ENCODE measurements around the gene LAGE3.

LAGE3 gene

GRCh38 chrX:154434394-154435168 lies 44.5 kb downstream of the LAGE3 start:
- no peak for DNase-seq (ENCODE audit: low spot score)

GRCh38 chrX:154433605-154434004 lies 45.5 kb downstream of the LAGE3 start:
- no peak for DNase-seq (ENCODE audit: low spot score)

- no peak for DNase-seq (ENCODE audit: low spot score)
Observed at GRCh38 chrX:154432210-154432609, 46.9 kb downstream of the LAGE3 start.

GRCh38 chrX:154431341-154431740 lies 47.7 kb downstream of the LAGE3 start:
- DNase-seq (ENCODE audit: low spot score) = no peak

DNA sequence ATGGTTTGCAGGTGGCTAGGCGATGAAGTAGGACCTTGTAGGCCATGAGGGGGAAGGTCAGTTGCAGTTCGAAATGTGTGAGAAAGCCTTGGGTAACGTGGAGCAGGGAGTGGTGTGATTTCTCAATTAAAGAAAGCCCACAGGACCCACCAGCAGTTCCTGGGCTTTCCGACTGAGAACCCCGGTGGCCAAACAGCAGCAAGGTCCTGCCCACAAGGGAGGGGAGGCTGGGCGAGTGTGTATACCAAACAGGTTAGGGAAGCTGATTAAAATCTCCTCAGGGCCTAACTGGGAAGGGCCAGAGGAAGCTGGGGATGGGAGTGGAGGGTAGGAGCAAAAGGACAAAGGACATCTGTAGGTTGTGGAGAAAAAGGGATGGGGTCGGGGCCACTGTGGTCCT lies 48.2 kb downstream of the LAGE3 start:
- no peak for DNase-seq (ENCODE audit: low spot score)

- no peak for DNase-seq (ENCODE audit: low spot score)
Observed at GRCh38 chrX:154430479-154430878, 48.6 kb downstream of the LAGE3 start.

DNA sequence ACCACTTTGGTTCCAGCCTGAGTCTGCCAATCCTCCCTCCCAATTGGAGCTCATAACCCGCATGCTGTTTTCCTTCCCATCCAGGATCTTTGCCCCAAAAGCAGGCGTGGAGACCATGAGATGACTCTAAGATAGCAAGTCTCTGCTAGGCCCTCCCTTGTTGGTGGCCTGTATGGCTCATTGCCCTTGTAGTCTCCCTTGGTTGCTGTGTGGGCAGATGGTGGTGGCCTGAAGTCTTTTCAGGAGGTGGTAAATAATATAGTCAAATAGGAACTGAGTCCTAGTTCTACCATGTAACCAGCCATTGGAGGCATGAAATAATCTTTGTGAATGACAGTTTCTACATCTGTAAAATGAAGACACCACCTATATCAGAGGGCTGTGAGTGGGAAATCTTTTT lies 49.4 kb downstream of the LAGE3 start:
- no peak for DNase-seq (ENCODE audit: low spot score)

- peak; percentile 90 for DNase-seq (ENCODE audit: low spot score)
Observed at GRCh38 chrX:154428176-154429171, 50.6 kb downstream of the LAGE3 start, which contains the start of gene ATP6AP1. TSS of gene ATP6AP1 (plus strand) at chrX:154428677. CDS start at chrX:154428693, 16 bp downstream.

Measured in HuH-7.5 (cell line).